Thymus (tissue), 11 donors: ENCODE results near the gene RNF168. TPM values are rescaled to one million over a fixed set of nuclear protein-coding genes. Genes with fewer than 3 reads are reported as not detected.
"Not testable (repeated sequence)": the region's sequence is repeated elsewhere in the genome, so short reads cannot be mapped to it uniquely, and the experiment has no call there.

ENCODE experiments used
- DNase-seq, 9 donors: peaks; one replicate each; pipeline ENCODE4 v3.0.0-alpha.2; 2013; ENCODE audit warnings: low spot score in 9 of 9, low read depth in 6 of 9, missing footprints in 1 of 9
- H3K27ac ChIP-seq, 2 donors: one replicate each; pipeline ENCODE4 v1.5.1; 2013; ENCODE audit warnings: control low read depth in 1 of 2, low read depth in 1 of 2, low read length in 1 of 2, mild to moderate bottlenecking in 1 of 2, moderate library complexity in 1 of 2
- H3K27me3 ChIP-seq, 2 donors: one replicate each; pipeline ENCODE4 v1.5.1; 2013; ENCODE audit warnings: low read length in 1 of 2; ENCODE audit not compliant: control insufficient read depth in 2 of 2, insufficient read depth in 1 of 2
- H3K36me3 ChIP-seq, 2 donors: one replicate each; pipeline ENCODE4 v1.5.1; 2013; ENCODE audit warnings: low read length in 1 of 2, mild to moderate bottlenecking in 1 of 2, moderate library complexity in 1 of 2; ENCODE audit not compliant: control insufficient read depth in 2 of 2, insufficient read depth in 2 of 2
- H3K4me1 ChIP-seq, 2 donors: one replicate each; pipeline ENCODE4 v1.5.1; 2013; ENCODE audit warnings: low read length in 2 of 2; ENCODE audit not compliant: control insufficient read depth in 2 of 2, insufficient read depth in 2 of 2
- H3K4me3 ChIP-seq, 2 donors: one replicate each; pipeline ENCODE4 v1.5.1; 2013; ENCODE audit warnings: low read length in 2 of 2, control low read depth in 1 of 2, mild to moderate bottlenecking in 1 of 2
- H3K9me3 ChIP-seq, 2 donors: one replicate each; pipeline ENCODE4 v1.5.1; 2013; ENCODE audit warnings: low read length in 1 of 2, mild to moderate bottlenecking in 1 of 2; ENCODE audit not compliant: control insufficient read depth in 2 of 2, insufficient read depth in 1 of 2
- WGBS: extraction: QIAGEN DNeasy Blood & Tissue Kit; methylation state at CpG from one replicate; pipeline ENCODE4 v1.1.7; 2013; 5-methylcytosine and 5-hydroxymethylcytosine counted together
- polyA plus RNA-seq: library from polyadenylated mRNA; stranded (reverse); fragments of 200-250 nt; gene quantifications from one replicate; pipeline ENCODE4 v1.2.3, GENCODE V29; 2013
- total RNA-seq: library from RNA; stranded (reverse); fragments of 120-200 nt; gene quantifications from one replicate; pipeline ENCODE4 v1.2.4, GENCODE V29; 2013
- donor health status: healthy.

RNF168 gene
- total and polyA plus RNA-seq, 2 donors, result 8.4 to 15.9 TPM

DNA sequence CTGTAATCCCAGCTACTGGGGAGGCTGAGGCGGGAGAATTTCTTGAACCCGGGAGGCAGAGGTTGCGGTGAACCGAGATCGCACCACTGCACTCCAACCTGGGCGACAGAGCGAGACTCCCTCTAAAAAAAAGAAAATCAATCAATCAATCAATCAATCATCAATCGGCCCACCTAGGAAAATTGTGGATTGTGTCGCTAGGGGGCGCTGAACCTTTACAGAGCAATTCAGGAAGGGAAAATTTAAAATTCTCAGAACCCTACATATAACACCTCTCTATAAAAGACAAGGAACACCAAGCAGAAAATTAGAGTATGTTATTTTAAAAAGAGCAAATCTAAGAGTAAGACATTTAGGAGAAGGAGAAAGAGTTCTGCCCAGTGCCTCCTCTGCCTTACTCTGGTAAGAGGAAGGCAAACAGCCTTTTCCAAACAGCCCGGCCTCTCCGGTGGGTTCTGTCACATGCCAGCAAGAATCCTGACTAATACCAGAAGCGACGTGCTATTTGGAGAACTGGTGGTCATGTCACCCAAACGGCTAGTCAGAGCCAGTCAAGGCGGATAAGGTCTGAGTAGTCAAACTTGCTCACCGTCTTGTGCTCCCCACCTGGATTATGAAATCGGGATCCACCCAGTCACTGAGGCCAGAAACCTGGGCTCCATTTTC, 33.9 kb upstream of the RNF168 start:
- Histone ChIP-seq H3K9me3 (no peaks in the 10 kb centered on the region), H3K4me1 (no peaks in the 10 kb centered on the region), H3K4me3 (no peak overlapping the region), H3K27ac (no peak overlapping the region), H3K27me3 (no peaks in the 10 kb centered on the region), H3K36me3 (no peaks in the 10 kb centered on the region)
- peak in 4 of 9 donors; percentile 31 to 57 (median 42) for DNase-seq
- WGBS, result 52% methylated on average over 18 of the region's 18 CpGs

DNA sequence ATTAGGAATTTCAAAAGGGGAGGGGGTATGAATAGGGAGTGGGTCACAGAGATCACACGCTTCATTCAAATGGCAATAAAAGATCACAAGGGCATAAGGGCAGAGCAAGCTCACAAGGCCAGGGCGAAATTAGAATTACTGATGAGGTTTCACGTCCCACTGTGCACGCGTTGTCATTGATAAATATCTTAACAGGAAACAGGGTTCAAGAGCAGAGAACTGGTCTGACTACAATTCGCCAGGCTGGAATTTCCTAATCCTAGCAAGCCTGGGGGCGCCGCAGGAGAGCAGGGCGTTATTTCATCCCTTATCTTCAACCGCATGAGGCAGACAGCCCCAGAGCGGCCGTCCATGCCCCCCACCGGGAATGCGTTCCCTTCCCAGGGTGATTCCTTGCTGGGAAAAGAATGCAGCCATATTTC, 29.7 kb upstream of the RNF168 start:
- no peak overlapping the region for H3K27ac ChIP-seq
- no peaks in the 10 kb centered on the region for H3K9me3 ChIP-seq
- H3K36me3 ChIP-seq, result no peaks in the 10 kb centered on the region
- H3K4me1 ChIP-seq, result peaks cover 0 to 9% of the 10 kb centered on the region in 2 donors
- peaks cover 0 to 3% of the 10 kb centered on the region in 2 donors for H3K27me3 ChIP-seq
- DNase-seq, result no peak
- WGBS, result 81% methylated on average over 14 of the region's 14 CpGs
- no peak overlapping the region for H3K4me3 ChIP-seq

DNA sequence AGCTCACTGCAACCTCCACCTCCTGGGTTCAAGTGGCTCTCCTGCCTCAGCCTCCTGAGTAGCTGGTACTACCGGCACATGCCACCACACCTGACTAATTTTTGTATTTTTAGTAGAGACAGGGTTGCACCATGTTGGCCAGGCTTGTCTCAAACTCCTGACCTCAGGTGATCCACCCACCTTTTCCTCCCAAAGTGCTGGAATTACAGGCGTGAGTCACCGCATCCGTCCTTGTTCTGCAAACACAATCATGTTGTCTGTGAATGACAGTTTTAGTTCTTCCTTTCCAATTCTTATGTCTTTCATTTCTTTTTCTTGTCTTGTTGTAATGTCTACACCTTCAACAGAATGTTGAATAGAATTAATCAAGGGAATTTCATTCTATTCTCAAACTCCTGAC, 27.9 kb upstream of the RNF168 start:
- Histone ChIP-seq H3K4me1 (peaks cover 0 to 19% of the 10 kb centered on the region in 2 donors), H3K4me3 (no peak overlapping the region), H3K27me3 (peaks cover 0 to 3% of the 10 kb centered on the region in 2 donors), H3K27ac (no peak overlapping the region), H3K36me3 (no peaks in the 10 kb centered on the region), H3K9me3 (no peaks in the 10 kb centered on the region)
- WGBS, result 99% methylated on average over 4 of the region's 4 CpGs
- DNase-seq, result no peak

DNA sequence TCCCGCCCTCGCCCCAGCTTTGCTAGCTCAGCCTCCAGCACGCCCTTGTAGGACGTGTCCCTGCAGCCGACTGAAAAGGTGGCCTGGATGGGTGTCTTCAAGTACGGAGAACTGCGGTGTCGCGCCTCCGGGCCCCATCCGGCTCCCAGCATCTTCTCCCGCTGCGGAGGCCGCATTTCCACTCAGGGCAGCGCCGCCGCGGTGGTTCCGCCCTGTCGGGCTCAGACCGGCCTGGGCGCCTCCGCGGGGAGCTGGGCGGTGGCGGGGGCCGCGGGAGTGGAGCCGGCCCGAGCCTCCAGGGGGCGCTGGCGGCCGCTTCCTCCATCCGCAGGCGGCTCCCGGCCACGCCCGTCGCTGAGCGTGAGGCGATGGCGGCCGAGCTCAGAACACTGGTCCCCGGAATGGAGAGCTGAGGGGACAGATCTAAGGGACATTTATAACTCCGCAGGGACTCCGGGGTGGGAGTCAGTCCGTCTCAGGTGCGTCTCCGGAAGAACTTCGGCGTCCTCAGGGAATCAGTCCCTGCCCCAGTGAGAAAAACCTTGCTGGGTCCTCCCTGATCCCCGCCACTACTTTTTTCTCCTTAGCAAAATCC, 25.2 kb upstream of the RNF168 start:
- Histone ChIP-seq H3K4me3 (peak overlapping the region; percentile 49 to 57), H3K4me1 (peaks cover 0 to 19% of the 10 kb centered on the region in 2 donors), H3K27ac (no peak overlapping the region), H3K9me3 (no peaks in the 10 kb centered on the region), H3K36me3 (no peaks in the 10 kb centered on the region), H3K27me3 (peaks cover 0 to 3% of the 10 kb centered on the region in 2 donors)
- DNase-seq, result peak in 7 of 9 donors; percentile 23 to 84 (median 58)
- 4% methylated on average over 52 of the region's 52 CpGs for WGBS

DNA sequence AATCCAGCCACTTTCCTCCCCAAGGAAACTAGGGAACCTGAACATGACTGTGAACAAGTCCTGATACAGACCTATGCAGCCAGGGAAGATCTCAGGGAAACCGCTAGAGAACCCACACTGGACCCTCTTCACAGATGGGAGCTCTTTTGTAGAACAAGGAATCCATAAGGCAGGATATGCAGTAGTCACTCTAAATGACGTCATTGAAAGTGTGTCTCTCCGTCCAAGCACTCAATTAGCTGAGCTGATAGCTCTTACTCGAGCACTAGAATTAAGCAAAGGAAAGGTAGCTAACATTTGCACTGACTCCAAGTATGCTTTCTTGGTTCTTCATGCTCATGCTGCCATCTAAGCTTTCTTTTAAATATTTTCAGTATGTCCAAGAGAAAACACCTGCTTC, 21.6 kb upstream of the RNF168 start:
- DNase-seq, result no peak
- no peak overlapping the region for H3K27ac ChIP-seq
- H3K9me3 ChIP-seq, result peaks cover 3 to 21% of the 10 kb centered on the region in 2 donors
- H3K4me3 ChIP-seq, result no peak overlapping the region
- WGBS, result 95% methylated on average over 4 of the region's 4 CpGs
- peaks cover 0 to 19% of the 10 kb centered on the region in 2 donors for H3K4me1 ChIP-seq
- peaks cover 0 to 3% of the 10 kb centered on the region in 2 donors for H3K27me3 ChIP-seq
- H3K36me3 ChIP-seq, result no peaks in the 10 kb centered on the region

DNA sequence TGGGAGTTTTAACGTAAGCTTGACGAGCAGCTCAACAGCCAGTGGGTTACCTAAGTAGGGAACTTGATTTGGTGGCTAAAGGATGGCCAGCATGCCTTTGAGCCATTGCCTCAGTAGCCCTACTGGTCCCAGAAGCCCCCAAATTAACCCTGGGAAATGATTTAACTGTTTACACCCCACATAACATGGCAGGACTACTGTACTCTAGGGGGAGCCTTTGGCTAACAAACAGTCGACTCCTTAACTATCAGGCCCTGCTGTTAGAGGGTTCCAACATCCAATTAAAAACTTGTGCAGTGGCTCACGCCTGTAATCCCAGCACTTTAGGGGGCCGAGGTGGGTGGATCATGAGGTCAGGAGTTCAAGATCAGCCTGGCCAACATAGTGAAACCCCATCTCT, 21.0 kb upstream of the RNF168 start:
- DNase-seq, result peak in 1 of 9 donors; percentile 20
- Histone ChIP-seq H3K9me3 (peaks cover 4 to 27% of the 10 kb centered on the region in 2 donors), H3K27me3 (peaks cover 0 to 3% of the 10 kb centered on the region in 2 donors), H3K36me3 (no peaks in the 10 kb centered on the region), H3K4me1 (peaks cover 0 to 19% of the 10 kb centered on the region in 2 donors), H3K4me3 (no peak overlapping the region), H3K27ac (no peak overlapping the region)
- WGBS, result 76% methylated on average over 5 of the region's 5 CpGs

DNA sequence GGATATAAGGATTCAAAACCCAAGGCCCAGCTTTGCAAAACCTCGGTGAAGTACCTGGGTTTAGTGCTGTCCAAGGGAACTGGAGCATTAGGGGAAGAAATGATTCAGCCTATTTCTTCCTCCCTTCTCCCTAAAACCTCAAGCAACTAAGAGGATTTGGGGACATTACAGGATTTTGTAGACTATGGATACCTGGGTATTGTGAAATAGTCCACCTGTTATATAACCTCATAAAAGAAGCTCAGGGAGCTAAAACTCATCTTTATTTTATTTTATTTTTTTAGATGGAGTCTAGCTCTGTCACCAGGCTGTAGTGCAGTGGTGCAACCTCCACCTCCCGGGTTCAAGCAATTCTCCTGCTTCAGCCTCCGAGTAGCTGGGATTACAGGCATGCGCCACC, 20.3 kb upstream of the RNF168 start:
- DNase-seq, result no peak
- H3K27ac ChIP-seq, result no peak overlapping the region
- no peaks in the 10 kb centered on the region for H3K36me3 ChIP-seq
- WGBS, result 97% methylated on average over 4 of the region's 4 CpGs
- H3K4me1 ChIP-seq, result peaks cover 0 to 15% of the 10 kb centered on the region in 2 donors
- peaks cover 9 to 34% of the 10 kb centered on the region in 2 donors for H3K9me3 ChIP-seq
- H3K27me3 ChIP-seq, result peaks cover 0 to 3% of the 10 kb centered on the region in 2 donors
- no peak overlapping the region for H3K4me3 ChIP-seq

DNA sequence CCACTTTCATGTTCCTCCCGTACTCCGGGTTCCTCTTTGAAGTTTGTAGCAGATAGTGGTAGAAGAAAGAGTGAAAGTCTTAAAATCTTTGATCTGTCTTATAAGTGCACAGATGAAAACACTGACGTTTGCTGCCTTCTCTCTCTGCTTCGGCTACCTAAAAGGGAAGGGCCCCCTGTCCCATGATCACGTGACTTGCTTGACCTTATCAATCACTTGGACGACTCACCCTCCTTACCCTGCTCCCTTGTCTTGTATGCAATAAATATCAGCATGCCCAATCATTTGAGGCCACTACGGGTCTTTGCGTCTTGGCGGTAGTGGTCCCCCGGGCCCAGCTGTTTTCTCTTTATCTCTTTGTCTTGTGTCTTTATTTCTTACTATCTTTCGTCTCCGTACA, 17.7 kb upstream of the RNF168 start:
- WGBS, result 98% methylated on average over 12 of the region's 12 CpGs
- not testable (repeated sequence) for H3K27me3 ChIP-seq, H3K4me1 ChIP-seq, H3K4me3 ChIP-seq, H3K27ac ChIP-seq, DNase-seq, H3K36me3 ChIP-seq
- peaks cover 15 to 56% of the 10 kb centered on the region in 2 donors for H3K9me3 ChIP-seq

DNA sequence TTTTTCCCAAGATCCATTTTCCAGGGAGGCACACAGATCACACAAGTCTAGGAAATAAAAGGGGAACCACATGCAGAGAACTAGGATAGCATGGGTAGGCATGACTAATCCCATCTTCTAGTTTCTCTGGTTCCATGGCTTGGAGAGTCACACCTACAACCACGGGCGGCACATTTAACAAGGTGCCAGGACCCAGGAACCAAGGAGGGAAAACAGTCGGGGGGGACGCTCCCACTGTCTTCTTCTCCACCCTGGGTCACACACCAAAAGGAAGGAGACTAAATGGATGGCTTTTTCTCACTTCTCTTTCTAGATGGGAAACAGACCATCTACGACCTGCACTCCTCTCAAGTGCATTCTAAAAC, 16.1 kb upstream of the RNF168 start:
- DNase-seq, result peak in 1 of 9 donors; percentile 49
- 93% methylated on average over 5 of the region's 5 CpGs for WGBS
- peaks cover 17 to 56% of the 10 kb centered on the region in 2 donors for H3K9me3 ChIP-seq

More for the DNA sequence above, 16.1 kb upstream of the RNF168 start:
- Histone ChIP-seq H3K27ac (no peak overlapping the region), H3K36me3 (no peaks in the 10 kb centered on the region), H3K27me3 (no peaks in the 10 kb centered on the region), H3K4me1 (no peaks in the 10 kb centered on the region), H3K4me3 (no peak overlapping the region)
